Adrenal gland (tissue), 5 donors: ENCODE data around the gene TMEM184C.

Experiments used
- POLR2A ChIP-seq, 2 donors: fragments of 450-650 bp; IDR thresholded peaks; one replicate each; pipeline ENCODE4 v1.6.1; 2017; ENCODE audit warnings: antibody characterized with exemption in 2 of 2, mild to moderate bottlenecking in 2 of 2, moderate library complexity in 1 of 2
- TF ChIP-seq, protein P1 (sequence below), 6 experiments: fragments of 450-650 bp in 4 of 6; fragments of 200-600 bp in 2 of 6; sonication (generic) in 1 of 6; IDR thresholded peaks; 1 replicate in 5 of 6; 2 replicates in 1 of 6; pipeline versions ENCODE4 v1.5.1 to v1.8.0; 2016 to 2021; ENCODE audit warnings: antibody characterized with exemption in 6 of 6, mild to moderate bottlenecking in 2 of 6, moderate library complexity in 1 of 6
- donor health status: DM: no; HTN: no; CAD: no.

GRCh38 chr4:147570616-147571015 is 46.6 kb upstream of the TMEM184C start:
- no peak for TF ChIP-seq POLR2A (IDR thresholded peaks at IDR 0.05)
- TF ChIP-seq, protein P1, sequence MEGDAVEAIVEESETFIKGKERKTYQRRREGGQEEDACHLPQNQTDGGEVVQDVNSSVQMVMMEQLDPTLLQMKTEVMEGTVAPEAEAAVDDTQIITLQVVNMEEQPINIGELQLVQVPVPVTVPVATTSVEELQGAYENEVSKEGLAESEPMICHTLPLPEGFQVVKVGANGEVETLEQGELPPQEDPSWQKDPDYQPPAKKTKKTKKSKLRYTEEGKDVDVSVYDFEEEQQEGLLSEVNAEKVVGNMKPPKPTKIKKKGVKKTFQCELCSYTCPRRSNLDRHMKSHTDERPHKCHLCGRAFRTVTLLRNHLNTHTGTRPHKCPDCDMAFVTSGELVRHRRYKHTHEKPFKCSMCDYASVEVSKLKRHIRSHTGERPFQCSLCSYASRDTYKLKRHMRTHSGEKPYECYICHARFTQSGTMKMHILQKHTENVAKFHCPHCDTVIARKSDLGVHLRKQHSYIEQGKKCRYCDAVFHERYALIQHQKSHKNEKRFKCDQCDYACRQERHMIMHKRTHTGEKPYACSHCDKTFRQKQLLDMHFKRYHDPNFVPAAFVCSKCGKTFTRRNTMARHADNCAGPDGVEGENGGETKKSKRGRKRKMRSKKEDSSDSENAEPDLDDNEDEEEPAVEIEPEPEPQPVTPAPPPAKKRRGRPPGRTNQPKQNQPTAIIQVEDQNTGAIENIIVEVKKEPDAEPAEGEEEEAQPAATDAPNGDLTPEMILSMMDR (IDR thresholded peaks at IDR 0.05), result no peak
